ENCODE results near the gene IRF1. TPM values are rescaled to one million over a fixed set of nuclear protein-coding genes. Genes with fewer than 3 reads are reported as not detected.

Gene IRF1
- total and polyA plus RNA-seq, 2 of the 8 experiments (the other 6 are each of a cell fraction or from before 2014, with no cell fraction given), result 4.0 to 8.5 TPM

- H3K4me3 ChIP-seq (ENCODE audit: extremely low read depth in 1 of 4, insufficient read depth in 2 of 4, low read depth in 3 of 4, low read length in 4 of 4), result no peak overlapping the region
- H3K4me1 ChIP-seq (replicated peaks in 1 of 4; ENCODE audit: control insufficient read depth in 3 of 4, insufficient read depth in 4 of 4, low read length in 3 of 4), result no peaks in the 10 kb centered on the region; a peak in 1 of 7 replicates
- FAIRE-seq, result no peak
- WGBS, 2 experiments (ENCODE audit: extremely low coverage in 1 of 2, insufficient coverage in 1 of 2, insufficient read length in 1 of 2, insufficient replicate concordance in 2 of 2, low coverage in 1 of 2, low lambda C conversion rate in 2 of 2, missing lambda C conversion rate in 1 of 2), result 91% methylated on average over 3 of the region's 5 CpGs; no CpG with 5 or more reads in 1 of the 2 experiments
- peaks cover 4 to 17% (median 11%) of the 10 kb centered on the region in 4 experiments; a peak in 6 of 8 replicates for H3K36me3 ChIP-seq (ENCODE audit: control insufficient read depth in 2 of 4, insufficient read depth in 4 of 4, low read length in 3 of 4)
- H3K23me2 ChIP-seq (ENCODE audit: low read depth, low read length), result no peaks in the 10 kb centered on the region
- no peak overlapping the region; the same call in 1 of the 2 replicates for H2BK20ac ChIP-seq (ENCODE audit: low read length)
- no peak overlapping the region for H2BK5ac ChIP-seq (ENCODE audit: low read depth, low read length)
- no peak overlapping the region for H2AFZ ChIP-seq (ENCODE audit: low read length)
- H3K27ac ChIP-seq (ENCODE audit: low read depth, low read length), result no peak overlapping the region
- H2BK12ac ChIP-seq (ENCODE audit: low read depth, low read length), result no peak overlapping the region
- no peaks in the 10 kb centered on the region for H3K79me1 ChIP-seq (ENCODE audit: low read depth, low read length)
- no peak overlapping the region for H2BK120ac ChIP-seq (replicated peaks; ENCODE audit: low read depth, low read length)
- CTCF ChIA-PET (ENCODE audit: partially characterized antibody), result interaction anchor here (0.7 to 9.6 kb wide), 6 partner anchors 8 to 421 kb away, joined by 3 to 77 read pairs (median 4); partner anchors contain the start of genes IL3 and IRF1
- no peak overlapping the region for H4K5ac ChIP-seq (ENCODE audit: insufficient read length, low read depth, low read length)
- H3K18ac ChIP-seq (ENCODE audit: extremely low read depth, low read length), result no peak overlapping the region
- no peak overlapping the region for H3K56ac ChIP-seq (replicated peaks; ENCODE audit: insufficient read length, low read depth, low read length)
- no peak overlapping the region for H3K4ac ChIP-seq (replicated peaks; ENCODE audit: insufficient read length, low read depth, low read length)
- H2BK15ac ChIP-seq (ENCODE audit: low read length), result no peak overlapping the region
- no peak overlapping the region for H2AK5ac ChIP-seq (ENCODE audit: low read depth, low read length)
- no peak overlapping the region for H4K91ac ChIP-seq (replicated peaks; ENCODE audit: insufficient read length, low read length)
- no peak overlapping the region for H4K8ac ChIP-seq (ENCODE audit: extremely low read depth, insufficient read depth, low read length)
- no peak overlapping the region for H3K14ac ChIP-seq (ENCODE audit: insufficient read length)
- no peaks in the 10 kb centered on the region for H3K79me2 ChIP-seq (ENCODE audit: control insufficient read depth in 1 of 2, insufficient read depth in 2 of 2, low read length in 2 of 2)
- no peaks in the 10 kb centered on the region for H3K9me3 ChIP-seq (ENCODE audit: insufficient read depth in 2 of 2, low read depth in 1 of 2, low read length in 1 of 2)
- no peak overlapping the region for H3K4me2 ChIP-seq (ENCODE audit: insufficient read depth in 1 of 2, low read depth in 2 of 2, low read length in 2 of 2)
- H3K27me3 ChIP-seq (replicated peaks in 1 of 4; ENCODE audit: control insufficient read depth in 3 of 4, extremely low read depth in 1 of 4, insufficient read depth in 3 of 4, low read length in 3 of 4), result no peaks in the 10 kb centered on the region
- POLR2A ChIA-PET (ENCODE audit: partially characterized antibody), result interaction anchor here (4.6 kb wide), 1 partner anchor 7 kb away, joined by 42 read pairs; the partner anchor contains the start of gene IRF1
- H4K20me1 ChIP-seq (replicated peaks in 1 of 2; ENCODE audit: control insufficient read depth in 1 of 2, insufficient read depth in 2 of 2, low read length in 2 of 2), result peaks cover 0 to 2% of the 10 kb centered on the region in 2 experiments
- no peak overlapping the region for H3K23ac ChIP-seq (ENCODE audit: insufficient read length)
- no peak overlapping the region for H3K9ac ChIP-seq (replicated peaks in 1 of 4; ENCODE audit: extremely low read depth in 1 of 4, low read depth in 3 of 4, low read length in 3 of 4)
- no peak for DNase-seq (ENCODE audit: low read depth in 1 of 2, low spot score in 2 of 2)
- no peak for TF ChIP-seq POLR2A (IDR thresholded peaks at IDR 0.05; ENCODE audit: control extremely low read depth in 1 of 2, low read depth in 2 of 2, low read length in 2 of 2)
- TF ChIP-seq SRF (IDR thresholded peaks at IDR 0.05; ENCODE audit: low read depth, low read length), result no peak
Measured at GRCh38 chr5:132481596-132482211, 8.9 kb downstream of the IRF1 start.

Measured in H1 (cell line).